ENCODE data around the gene DMRT2. TPM values are rescaled to one million over a fixed set of nuclear protein-coding genes. Genes with fewer than 3 reads are reported as not detected.

Gene DMRT2
- total and polyA plus RNA-seq, 2 of the 8 experiments (the other 6 are each of a cell fraction or from before 2014, with no cell fraction given): 0.29 to 0.93 TPM

DNA sequence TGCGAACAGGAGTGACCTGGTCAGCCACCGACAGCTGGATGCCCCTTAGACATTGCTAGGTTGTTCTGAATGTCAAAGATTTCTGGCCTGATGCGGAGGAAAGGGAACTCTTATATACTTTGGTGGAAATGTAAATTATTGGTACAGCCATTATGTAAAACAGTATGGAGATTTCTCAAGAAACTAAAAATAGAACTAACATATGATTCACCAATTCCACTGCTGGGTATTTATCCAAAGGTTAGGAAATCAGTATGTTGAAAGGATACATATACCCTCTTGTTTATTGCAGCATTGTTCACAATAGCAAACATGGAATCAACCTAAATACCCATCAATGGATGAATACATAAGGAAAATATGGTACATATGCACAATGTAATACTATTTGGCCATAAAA lies 41.9 kb upstream of the DMRT2 start:
- Histone ChIP-seq H3K79me2 (ENCODE audit: control insufficient read depth in 1 of 2, insufficient read depth in 2 of 2, low read length in 2 of 2) (no peaks in the 10 kb centered on the region), H3K23ac (ENCODE audit: insufficient read length) (no peak overlapping the region), H3K23me2 (ENCODE audit: low read depth, low read length) (no peaks in the 10 kb centered on the region), H4K8ac (ENCODE audit: extremely low read depth, insufficient read depth, low read length) (no peak overlapping the region), H2BK20ac (ENCODE audit: low read length) (no peak overlapping the region), H2BK120ac (replicated peaks; ENCODE audit: low read depth, low read length) (no peak overlapping the region), H3K36me3 (ENCODE audit: control insufficient read depth in 2 of 4, insufficient read depth in 4 of 4, low read length in 3 of 4) (no peaks in the 10 kb centered on the region), H3K4me1 (replicated peaks in 1 of 4; ENCODE audit: control insufficient read depth in 3 of 4, insufficient read depth in 4 of 4, low read length in 3 of 4) (no peaks in the 10 kb centered on the region; a peak in 1 of 7 replicates), H4K91ac (replicated peaks; ENCODE audit: insufficient read length, low read length) (no peak overlapping the region), H3K27me3 (replicated peaks in 1 of 4; ENCODE audit: control insufficient read depth in 3 of 4, extremely low read depth in 1 of 4, insufficient read depth in 3 of 4, low read length in 3 of 4) (peaks cover 0 to 2% (median 0%) of the 10 kb centered on the region in 4 experiments; a peak in 2 of 7 replicates), H2AK5ac (ENCODE audit: low read depth, low read length) (no peak overlapping the region), H3K4ac (replicated peaks; ENCODE audit: insufficient read length, low read depth, low read length) (no peak overlapping the region), H2BK12ac (ENCODE audit: low read depth, low read length) (no peak overlapping the region), H4K20me1 (replicated peaks in 1 of 2; ENCODE audit: control insufficient read depth in 1 of 2, insufficient read depth in 2 of 2, low read length in 2 of 2) (no peaks in the 10 kb centered on the region), H3K27ac (ENCODE audit: low read depth, low read length) (no peak overlapping the region), H3K56ac (replicated peaks; ENCODE audit: insufficient read length, low read depth, low read length) (no peak overlapping the region), H3K9ac (replicated peaks in 1 of 4; ENCODE audit: extremely low read depth in 1 of 4, low read depth in 3 of 4, low read length in 3 of 4) (no peak overlapping the region), H3K4me3 (ENCODE audit: extremely low read depth in 1 of 4, insufficient read depth in 2 of 4, low read depth in 3 of 4, low read length in 4 of 4) (no peak overlapping the region), H2BK5ac (ENCODE audit: low read depth, low read length) (no peak overlapping the region), H3K14ac (ENCODE audit: insufficient read length) (no peak overlapping the region), H2BK15ac (ENCODE audit: low read length) (no peak overlapping the region), H3K18ac (ENCODE audit: extremely low read depth, low read length) (no peak overlapping the region), H3K79me1 (ENCODE audit: low read depth, low read length) (no peaks in the 10 kb centered on the region), H3K9me3 (ENCODE audit: insufficient read depth in 2 of 2, low read depth in 1 of 2, low read length in 1 of 2) (peaks cover 2 to 3% of the 10 kb centered on the region in 2 experiments; a peak in 1 of 4 replicates), H4K5ac (ENCODE audit: insufficient read length, low read depth, low read length) (no peak overlapping the region), H2AFZ (ENCODE audit: low read length) (no peak overlapping the region), H3K4me2 (ENCODE audit: insufficient read depth in 1 of 2, low read depth in 2 of 2, low read length in 2 of 2) (no peak overlapping the region)
- DNase-seq (ENCODE audit: low read depth in 1 of 2, low spot score in 2 of 2): no peak
- no peak for FAIRE-seq
- POLR2A ChIA-PET (ENCODE audit: partially characterized antibody): no interaction called here
- 71% methylated on average over 3 of the region's 3 CpGs; no CpG with 5 or more reads in 1 of the 2 experiments for WGBS, 2 experiments (ENCODE audit: extremely low coverage in 1 of 2, insufficient coverage in 1 of 2, insufficient read length in 1 of 2, insufficient replicate concordance in 2 of 2, low coverage in 1 of 2, low lambda C conversion rate in 2 of 2, missing lambda C conversion rate in 1 of 2)
- CTCF ChIA-PET (ENCODE audit: partially characterized antibody): interaction anchor here (0.6 to 3.6 kb wide), 19 partner anchors 7 to 831 kb away, joined by 3 to 26 read pairs (median 5); no protein-coding TSS in a partner anchor
- no peak for TF ChIP-seq SIX5 (IDR thresholded peaks at IDR 0.05; ENCODE audit: low read depth, low read length)
- TF ChIP-seq POU5F1 (IDR thresholded peaks at IDR 0.05; ENCODE audit: low read depth, low read length): no peak
- TF ChIP-seq RBBP5 (IDR thresholded peaks at IDR 0.05; ENCODE audit: borderline replicate concordance, low read depth, low read length): no peak
- no peak for TF ChIP-seq MAFK (IDR thresholded peaks at IDR 0.05; ENCODE audit: low read depth, low read length)
- TF ChIP-seq SIRT6 (IDR thresholded peaks at IDR 0.05; ENCODE audit: low read length): no peak
- no peak for TF ChIP-seq JUN (IDR thresholded peaks at IDR 0.05; ENCODE audit: low read depth, low read length)
- TF ChIP-seq CREB1 (IDR thresholded peaks at IDR 0.05): no peak
- TF ChIP-seq, protein P1, sequence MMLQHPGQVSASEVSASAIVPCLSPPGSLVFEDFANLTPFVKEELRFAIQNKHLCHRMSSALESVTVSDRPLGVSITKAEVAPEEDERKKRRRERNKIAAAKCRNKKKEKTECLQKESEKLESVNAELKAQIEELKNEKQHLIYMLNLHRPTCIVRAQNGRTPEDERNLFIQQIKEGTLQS (IDR thresholded peaks at IDR 0.05; ENCODE audit: insufficient read depth, low read depth, low read length): no peak
- TF ChIP-seq RAD21 (IDR thresholded peaks at IDR 0.05 in 1 of 2, conservative IDR thresholded peaks at IDR 0.05 in 1 of 2; ENCODE audit: low read depth in 2 of 2, low read length in 2 of 2): no peak
- TF ChIP-seq POLR2A (IDR thresholded peaks at IDR 0.05; ENCODE audit: control extremely low read depth in 1 of 2, low read depth in 2 of 2, low read length in 2 of 2): no peak
- no peak for TF ChIP-seq FOSL1 (IDR thresholded peaks at IDR 0.05; ENCODE audit: insufficient read depth, low read depth, low read length)
- TF ChIP-seq, protein P2, sequence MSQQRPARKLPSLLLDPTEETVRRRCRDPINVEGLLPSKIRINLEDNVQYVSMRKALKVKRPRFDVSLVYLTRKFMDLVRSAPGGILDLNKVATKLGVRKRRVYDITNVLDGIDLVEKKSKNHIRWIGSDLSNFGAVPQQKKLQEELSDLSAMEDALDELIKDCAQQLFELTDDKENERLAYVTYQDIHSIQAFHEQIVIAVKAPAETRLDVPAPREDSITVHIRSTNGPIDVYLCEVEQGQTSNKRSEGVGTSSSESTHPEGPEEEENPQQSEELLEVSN (IDR thresholded peaks at IDR 0.05): no peak
- TF ChIP-seq JUND (IDR thresholded peaks at IDR 0.05; ENCODE audit: low read length): no peak
- no peak for TF ChIP-seq RXRA (IDR thresholded peaks at IDR 0.05; ENCODE audit: insufficient read depth, low read depth, low read length)

Measured in H1 (cell line).